A673 (cell line): ENCODE results near the gene PILRA. TPM values are rescaled to one million over a fixed set of nuclear protein-coding genes. Genes with fewer than 3 reads are reported as not detected.

ENCODE experiments used
- BruUV-seq: library from RNA; stranded (reverse); fragments of 400-500 nt; replicated peaks from 2 replicates; lab custom pipeline; 2021; lab: Mats Ljungman, UMichigan
- CTCF ChIA-PET: fragments of 300-600 bp; sonication (Branson Sonifier 250); formaldehyde crosslinking; loops from one replicate; lab custom pipeline; 2022; ENCODE audit warnings: antibody characterized with exemption; lab: Charles Lee
- POLR2A ChIA-PET: fragments of 300-600 bp; sonication (Branson Sonifier 250); formaldehyde crosslinking; loops from one replicate; lab custom pipeline; 2022; ENCODE audit warnings: antibody characterized with exemption; ENCODE audit not compliant: low non-redundant PET; lab: Charles Lee
- DNase-seq: peaks from one replicate; pipeline ENCODE4 v3.0.0-alpha.2; 2015; ENCODE audit warnings: low spot score
- H3K27ac ChIP-seq: fragments of 200-600 bp; sonication (generic); 2 replicates; pipeline ENCODE4 v1.5.1; 2016; ENCODE audit warnings: mixed run types, low read depth, mild to moderate bottlenecking, mixed read lengths, antibody characterized with exemption, low read length; ENCODE audit not compliant: poor library complexity, severe bottlenecking
- H3K27me3 ChIP-seq: fragments of 200-600 bp; sonication (generic); replicated peaks from 2 replicates; pipeline ENCODE4 v1.6.1; 2017; ENCODE audit warnings: mixed run types, low read depth, mild to moderate bottlenecking, mixed read lengths, antibody characterized with exemption, low read length; ENCODE audit not compliant: insufficient read depth, poor library complexity
- H3K36me3 ChIP-seq: fragments of 200-600 bp; sonication (generic); 2 replicates; pipeline ENCODE4 v1.6.1; 2016; ENCODE audit warnings: mixed run types, mild to moderate bottlenecking, mixed read lengths, antibody characterized with exemption, low read length; ENCODE audit not compliant: insufficient read depth, poor library complexity, severe bottlenecking
- H3K4me1 ChIP-seq: fragments of 200-600 bp; sonication (generic); 2 replicates; pipeline ENCODE4 v1.6.1; 2017; ENCODE audit warnings: mixed run types, mild to moderate bottlenecking, mixed read lengths, antibody characterized with exemption, low read length; ENCODE audit not compliant: insufficient read depth, poor library complexity, severe bottlenecking
- H3K4me3 ChIP-seq: fragments of 200-600 bp; sonication (generic); 2 replicates; pipeline ENCODE4 v1.5.1; 2016; ENCODE audit warnings: low read depth, mixed run types, mild to moderate bottlenecking, mixed read lengths, low read length; ENCODE audit not compliant: poor library complexity, severe bottlenecking
- H3K9me3 ChIP-seq: fragments of 200-600 bp; sonication (generic); 2 replicates; pipeline ENCODE4 v1.6.1; 2016; ENCODE audit warnings: mixed run types, low read depth, mild to moderate bottlenecking, mixed read lengths, antibody characterized with exemption, low read length; ENCODE audit not compliant: poor library complexity, severe bottlenecking
- CTCF ChIP-seq: fragments of 300-800, 200-600 bp; sonication (generic); conservative IDR thresholded peaks from 2 replicates; pipeline ENCODE4 v1.5.1; 2017; ENCODE audit warnings: low read depth, mild to moderate bottlenecking, antibody characterized with exemption, low read length, moderate library complexity, mixed read lengths
- EZH2 ChIP-seq: fragments of 200-600 bp; sonication (generic); IDR thresholded peaks from 2 replicates; pipeline ENCODE4 v1.6.1; 2017; ENCODE audit warnings: borderline replicate concordance, low read depth, mild to moderate bottlenecking, mixed read lengths, antibody characterized with exemption, low read length; ENCODE audit not compliant: poor library complexity, severe bottlenecking
- intact Hi-C: fragments of 100-400 bp; cut with micrococcal nuclease; formaldehyde crosslinking; loops from one replicate; pipeline ENCODE4 v1.10.0; 2022; ENCODE audit not compliant: unreplicated experiment
- total RNA-seq: library from RNA; stranded (reverse); gene quantifications from 2 replicates; pipeline ENCODE4 v1.2.3, GENCODE V29; 2021

The PILRA gene
- total RNA-seq, 1 experiment from 2014 or later = 1.5 TPM

DNA sequence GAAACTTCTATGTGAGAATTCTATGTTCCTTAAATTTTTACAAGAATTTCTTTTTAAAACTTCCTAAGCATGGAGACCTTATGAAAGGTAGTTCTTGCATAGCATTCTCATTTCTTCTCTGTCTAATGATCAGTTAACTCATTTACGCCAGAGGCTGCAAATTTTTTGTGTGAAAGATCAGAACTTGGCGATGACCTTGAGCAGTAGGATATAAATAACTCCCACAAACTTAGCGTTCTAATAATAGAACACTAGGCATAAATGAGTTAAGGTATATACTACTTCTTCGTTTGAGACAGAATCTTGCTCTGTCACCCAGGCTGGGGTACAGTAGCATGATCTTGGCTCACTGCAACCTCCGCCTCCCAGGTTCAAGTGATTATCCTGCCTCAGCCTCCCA, 13.7 kb downstream of the PILRA start:
- Histone ChIP-seq H3K36me3 (no peaks in the 10 kb centered on the region), H3K4me3 (no peak overlapping the region), H3K27me3 (no peaks in the 10 kb centered on the region), H3K27ac (no peak overlapping the region), H3K9me3 (no peaks in the 10 kb centered on the region), H3K4me1 (no peaks in the 10 kb centered on the region)
- intact Hi-C loops = no loop called here
- ChIA-PET CTCF (no interaction called here), POLR2A (no interaction called here)
- no TSS peak for BruUV-seq
- TF ChIP-seq EZH2 = no peak
- no peak for TF ChIP-seq CTCF
- DNase-seq = no peak

DNA sequence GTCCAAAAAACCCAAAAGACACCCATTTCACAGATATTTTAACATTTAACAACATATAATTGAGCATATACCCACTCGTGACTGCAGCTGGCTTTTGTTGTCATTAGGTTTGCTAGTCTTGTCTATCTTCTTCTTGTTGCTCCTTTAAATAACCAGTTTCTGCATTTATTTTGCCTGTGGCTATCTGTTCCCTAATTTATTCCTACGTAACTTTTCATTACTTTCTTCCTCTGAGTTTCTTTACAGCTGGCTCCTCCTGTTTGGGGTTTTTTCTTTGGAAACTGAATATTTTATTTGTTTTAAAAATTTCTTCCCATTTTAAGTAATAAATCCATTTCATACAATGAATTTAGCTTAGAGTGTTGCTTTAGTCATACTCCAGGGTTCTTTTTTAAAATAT, 14.4 kb downstream of the PILRA start:
- ChIA-PET CTCF (no interaction called here), POLR2A (no interaction called here)
- intact Hi-C loops = no loop called here
- Histone ChIP-seq H3K27ac (no peak overlapping the region), H3K9me3 (no peaks in the 10 kb centered on the region), H3K4me1 (no peaks in the 10 kb centered on the region), H3K27me3 (no peaks in the 10 kb centered on the region), H3K36me3 (no peaks in the 10 kb centered on the region), H3K4me3 (no peak overlapping the region)
- no peak for DNase-seq
- no TSS peak for BruUV-seq
- TF ChIP-seq CTCF (no peak), EZH2 (no peak)

- no TSS peak for BruUV-seq
- Histone ChIP-seq H3K4me1 (no peaks in the 10 kb centered on the region), H3K9me3 (no peaks in the 10 kb centered on the region), H3K27me3 (no peaks in the 10 kb centered on the region), H3K27ac (no peak overlapping the region), H3K4me3 (no peak overlapping the region), H3K36me3 (no peaks in the 10 kb centered on the region)
- TF ChIP-seq EZH2 (no peak), CTCF (no peak)
- POLR2A ChIA-PET = no interaction called here
- no peak for DNase-seq
- intact Hi-C loops = no loop called here
- CTCF ChIA-PET = interaction anchor here (0.5 kb wide), 1 partner anchor 76 kb away, joined by 3 read pairs; no protein-coding TSS in a partner anchor
Observed at GRCh38 chr7:100389437-100390088, 16.3 kb downstream of the PILRA start.
